Neural cell (in vitro differentiated cells): ENCODE results near the gene ZNF207. TPM values are rescaled to one million over a fixed set of nuclear protein-coding genes. Genes with fewer than 3 reads are reported as not detected.

Source experiments
- polyA plus RNA-seq: library from polyadenylated mRNA; depleted of rRNA; stranded (reverse); fragments of >200 nt; gene quantifications from 2 replicates; pipeline ENCODE4 v1.2.3, GENCODE V29; 2014
- small RNA-seq, 3 experiments: library from RNA; depleted of rRNA; stranded (forward); fragments of <200 nt; gene quantifications; one replicate each; pipeline ENCODE3, GENCODE V24; 2012

The ZNF207 gene
- polyA plus RNA-seq, 1 donor from 2014 or later: 188 TPM

Small RNA genes within 50 kb of the gene (small RNA-seq; reads per million reads assigned to genes)
- 0 to 0.10 (median 0) reads per million in 3 experiments for gene AC005899.6

Other genes with a start within 250 kb of the ZNF207 start
- 97.4 and 99.1 TPM in 2 replicates for gene RHOT1, start 207.7 kb upstream of the ZNF207 start, polyA plus RNA-seq
- 0.25 and 0.50 TPM in 2 replicates for gene RHBDL3, start 84.3 kb upstream of the ZNF207 start, polyA plus RNA-seq
- 68.7 and 77.0 TPM in 2 replicates for gene C17orf75, start 8.0 kb upstream of the ZNF207 start, polyA plus RNA-seq
- gene PSMD11, start 94.4 kb downstream of the ZNF207 start, polyA plus RNA-seq: 43.9 and 54.1 TPM in 2 replicates
- 199 and 213 TPM in 2 replicates for gene CDK5R1, start 136.8 kb downstream of the ZNF207 start, polyA plus RNA-seq